ENCODE measurements around the gene SLMAP.

Gene SLMAP

DNA sequence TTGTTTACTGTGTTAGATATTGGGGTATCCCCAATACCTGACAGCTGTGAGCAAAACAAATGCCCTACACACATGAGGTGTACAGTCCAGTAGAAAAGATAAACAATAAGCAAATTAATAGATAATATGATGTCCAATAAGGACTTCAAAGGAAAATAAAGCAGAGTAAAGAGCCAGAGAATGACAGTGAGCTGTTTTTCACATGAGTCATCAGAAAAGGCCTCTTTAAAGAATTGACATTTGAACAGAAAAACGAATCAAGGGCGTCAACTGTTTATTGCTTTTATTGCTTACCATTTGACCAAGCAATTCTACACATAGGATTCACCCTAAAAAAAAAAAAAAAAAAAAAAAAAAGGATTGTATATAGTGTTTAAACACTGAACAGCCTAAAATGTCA, 155.5 kb downstream of the SLMAP start:
- Histone ChIP-seq H3K4me3 (IDR thresholded peaks at IDR 0.05; ENCODE audit: insufficient read depth, low read depth, low read length) (no peak overlapping the region), H3K9ac (no peak overlapping the region), H3K27ac (no peak overlapping the region), H4K20me1 (ENCODE audit: insufficient read depth) (no peaks in the 10 kb centered on the region), H3K4me2 (no peak overlapping the region), H3K36me3 (ENCODE audit: insufficient read depth) (no peaks in the 10 kb centered on the region), H3K27me3 (ENCODE audit: insufficient read depth, low read depth) (no peaks in the 10 kb centered on the region), H3K79me2 (ENCODE audit: insufficient read depth, low read depth) (no peaks in the 10 kb centered on the region), H3K4me1 (ENCODE audit: low read depth, poor library complexity, severe bottlenecking) (no peaks in the 10 kb centered on the region), H2AFZ (ENCODE audit: low read depth) (no peak overlapping the region)
- TF ChIP-seq, protein P1, sequence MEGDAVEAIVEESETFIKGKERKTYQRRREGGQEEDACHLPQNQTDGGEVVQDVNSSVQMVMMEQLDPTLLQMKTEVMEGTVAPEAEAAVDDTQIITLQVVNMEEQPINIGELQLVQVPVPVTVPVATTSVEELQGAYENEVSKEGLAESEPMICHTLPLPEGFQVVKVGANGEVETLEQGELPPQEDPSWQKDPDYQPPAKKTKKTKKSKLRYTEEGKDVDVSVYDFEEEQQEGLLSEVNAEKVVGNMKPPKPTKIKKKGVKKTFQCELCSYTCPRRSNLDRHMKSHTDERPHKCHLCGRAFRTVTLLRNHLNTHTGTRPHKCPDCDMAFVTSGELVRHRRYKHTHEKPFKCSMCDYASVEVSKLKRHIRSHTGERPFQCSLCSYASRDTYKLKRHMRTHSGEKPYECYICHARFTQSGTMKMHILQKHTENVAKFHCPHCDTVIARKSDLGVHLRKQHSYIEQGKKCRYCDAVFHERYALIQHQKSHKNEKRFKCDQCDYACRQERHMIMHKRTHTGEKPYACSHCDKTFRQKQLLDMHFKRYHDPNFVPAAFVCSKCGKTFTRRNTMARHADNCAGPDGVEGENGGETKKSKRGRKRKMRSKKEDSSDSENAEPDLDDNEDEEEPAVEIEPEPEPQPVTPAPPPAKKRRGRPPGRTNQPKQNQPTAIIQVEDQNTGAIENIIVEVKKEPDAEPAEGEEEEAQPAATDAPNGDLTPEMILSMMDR (conservative IDR thresholded peaks at IDR 0.05; ENCODE audit: low read depth, low read length): no peak

DNA sequence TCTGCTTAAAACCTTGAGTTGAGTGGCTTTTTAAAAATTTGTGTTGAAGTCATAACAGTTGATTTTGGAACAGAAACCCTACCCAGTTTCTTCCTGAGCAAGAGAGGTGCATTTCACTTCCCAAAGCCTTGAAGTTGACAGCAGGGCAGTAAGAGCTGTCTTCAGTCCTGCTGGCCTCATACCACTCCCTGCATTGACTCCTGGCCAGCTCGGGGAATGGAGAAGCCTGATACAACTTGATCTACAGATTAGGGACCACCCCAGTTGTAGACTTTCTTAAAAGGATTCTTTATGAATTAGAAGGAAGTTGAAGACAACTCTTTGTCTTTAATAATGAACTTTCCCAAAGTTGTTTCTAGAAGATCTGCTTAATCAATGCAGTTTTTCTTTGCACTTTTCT, 161.5 kb downstream of the SLMAP start:
- H3K9ac ChIP-seq: no peak overlapping the region
- H2AFZ ChIP-seq (ENCODE audit: low read depth): no peak overlapping the region
- no peaks in the 10 kb centered on the region for H3K4me1 ChIP-seq (ENCODE audit: low read depth, poor library complexity, severe bottlenecking)
- no peaks in the 10 kb centered on the region for H3K27me3 ChIP-seq (ENCODE audit: insufficient read depth, low read depth)
- H3K79me2 ChIP-seq (ENCODE audit: insufficient read depth, low read depth): no peaks in the 10 kb centered on the region
- TF ChIP-seq, protein P1 (conservative IDR thresholded peaks at IDR 0.05; ENCODE audit: low read depth, low read length): no peak
- H4K20me1 ChIP-seq (ENCODE audit: insufficient read depth): no peaks in the 10 kb centered on the region
- no peaks in the 10 kb centered on the region for H3K36me3 ChIP-seq (ENCODE audit: insufficient read depth)
- H3K27ac ChIP-seq: no peak overlapping the region
- H3K4me2 ChIP-seq: no peak overlapping the region
- no peak overlapping the region for H3K4me3 ChIP-seq (IDR thresholded peaks at IDR 0.05; ENCODE audit: insufficient read depth, low read depth, low read length)

DNA sequence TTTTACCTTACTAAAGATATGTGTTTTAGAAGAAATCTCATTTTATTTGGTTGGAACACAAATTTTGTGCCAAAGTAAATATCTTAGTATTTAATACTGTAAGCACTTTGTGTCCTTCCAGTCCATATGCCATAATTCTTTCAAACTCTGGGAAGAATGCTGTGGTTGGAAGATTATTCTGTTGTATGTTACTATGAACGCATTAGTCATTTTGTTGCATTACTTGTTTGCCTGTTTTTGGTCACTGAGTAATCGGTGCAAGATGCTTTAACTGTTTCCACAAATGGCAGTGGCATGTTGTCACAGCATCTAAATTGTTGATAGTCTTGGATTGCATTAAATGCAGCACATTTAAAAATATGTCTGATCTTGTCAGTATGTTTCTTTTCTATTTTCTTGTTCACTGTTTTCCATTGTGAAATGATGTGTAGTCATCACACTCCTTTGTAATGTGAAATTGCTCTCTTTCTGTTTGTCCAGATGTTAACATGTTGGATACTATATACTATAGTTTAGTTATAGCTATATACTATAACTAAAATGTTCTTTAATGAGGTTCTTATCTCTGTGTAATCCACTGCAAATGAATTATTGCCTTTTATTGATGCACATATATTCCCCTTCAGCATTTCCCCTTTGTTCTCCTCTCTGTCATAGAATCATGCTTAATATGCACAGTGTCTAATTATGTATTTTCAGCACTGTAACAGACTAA, 162.2 kb downstream of the SLMAP start:
- Histone ChIP-seq H3K4me2 (no peak overlapping the region), H3K36me3 (ENCODE audit: insufficient read depth) (no peaks in the 10 kb centered on the region), H3K4me3 (IDR thresholded peaks at IDR 0.05; ENCODE audit: insufficient read depth, low read depth, low read length) (no peak overlapping the region), H2AFZ (ENCODE audit: low read depth) (no peak overlapping the region), H3K79me2 (ENCODE audit: insufficient read depth, low read depth) (no peaks in the 10 kb centered on the region), H3K27ac (no peak overlapping the region), H3K4me1 (ENCODE audit: low read depth, poor library complexity, severe bottlenecking) (no peaks in the 10 kb centered on the region), H3K27me3 (ENCODE audit: insufficient read depth, low read depth) (no peaks in the 10 kb centered on the region), H4K20me1 (ENCODE audit: insufficient read depth) (no peaks in the 10 kb centered on the region), H3K9ac (no peak overlapping the region)
- TF ChIP-seq, protein P1 (conservative IDR thresholded peaks at IDR 0.05; ENCODE audit: low read depth, low read length): no peak

DNA sequence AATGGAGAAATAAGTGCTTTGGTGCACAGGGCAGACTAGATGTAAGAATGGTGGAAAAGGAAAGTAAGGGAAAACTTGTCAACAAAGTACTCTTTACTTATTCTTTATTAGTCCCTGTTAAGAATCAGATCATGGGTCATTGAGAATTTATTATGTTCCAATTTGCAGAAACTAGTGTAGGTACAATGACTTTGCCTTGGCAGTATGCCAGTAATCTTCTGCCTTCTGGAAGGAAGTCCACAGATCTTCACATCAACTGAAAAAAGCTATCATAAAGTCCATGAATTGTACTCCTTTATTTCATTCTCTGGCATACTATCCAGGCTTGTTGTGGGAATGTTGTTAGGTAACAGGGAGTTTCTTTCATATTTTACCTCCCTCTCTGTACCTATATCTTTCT, 163.9 kb downstream of the SLMAP start:
- Histone ChIP-seq H3K79me2 (ENCODE audit: insufficient read depth, low read depth) (no peaks in the 10 kb centered on the region), H4K20me1 (ENCODE audit: insufficient read depth) (no peaks in the 10 kb centered on the region), H3K9ac (no peak overlapping the region), H2AFZ (ENCODE audit: low read depth) (no peak overlapping the region), H3K4me2 (no peak overlapping the region), H3K36me3 (ENCODE audit: insufficient read depth) (no peaks in the 10 kb centered on the region), H3K27me3 (ENCODE audit: insufficient read depth, low read depth) (no peaks in the 10 kb centered on the region), H3K27ac (no peak overlapping the region), H3K4me3 (IDR thresholded peaks at IDR 0.05; ENCODE audit: insufficient read depth, low read depth, low read length) (no peak overlapping the region), H3K4me1 (ENCODE audit: low read depth, poor library complexity, severe bottlenecking) (no peaks in the 10 kb centered on the region)
- TF ChIP-seq, protein P1 (conservative IDR thresholded peaks at IDR 0.05; ENCODE audit: low read depth, low read length): no peak

Data from KMS-11 (cell line).